ENCODE data around the gene FBXO30.

DNA sequence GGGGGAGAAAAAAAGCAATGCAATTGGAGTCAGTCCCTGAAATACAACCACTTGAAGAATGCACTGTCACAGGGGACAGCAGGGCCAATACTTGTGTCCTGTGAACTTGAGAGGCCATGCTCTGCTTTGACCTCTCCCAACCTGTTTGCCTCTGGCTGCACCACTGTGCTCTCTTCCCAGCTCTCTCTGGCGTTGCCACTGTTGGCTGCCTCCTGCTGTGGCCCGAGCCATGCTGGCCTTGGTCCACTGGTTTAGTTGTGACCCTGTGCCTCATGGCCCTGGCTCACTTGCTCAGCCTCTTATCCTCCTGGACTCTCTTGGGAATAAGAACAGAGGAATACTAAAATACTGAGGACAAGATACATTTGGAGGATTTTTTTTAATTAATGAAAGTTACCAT, 14.5 kb upstream of the FBXO30 start:
- TF ChIP-seq, protein P1, sequence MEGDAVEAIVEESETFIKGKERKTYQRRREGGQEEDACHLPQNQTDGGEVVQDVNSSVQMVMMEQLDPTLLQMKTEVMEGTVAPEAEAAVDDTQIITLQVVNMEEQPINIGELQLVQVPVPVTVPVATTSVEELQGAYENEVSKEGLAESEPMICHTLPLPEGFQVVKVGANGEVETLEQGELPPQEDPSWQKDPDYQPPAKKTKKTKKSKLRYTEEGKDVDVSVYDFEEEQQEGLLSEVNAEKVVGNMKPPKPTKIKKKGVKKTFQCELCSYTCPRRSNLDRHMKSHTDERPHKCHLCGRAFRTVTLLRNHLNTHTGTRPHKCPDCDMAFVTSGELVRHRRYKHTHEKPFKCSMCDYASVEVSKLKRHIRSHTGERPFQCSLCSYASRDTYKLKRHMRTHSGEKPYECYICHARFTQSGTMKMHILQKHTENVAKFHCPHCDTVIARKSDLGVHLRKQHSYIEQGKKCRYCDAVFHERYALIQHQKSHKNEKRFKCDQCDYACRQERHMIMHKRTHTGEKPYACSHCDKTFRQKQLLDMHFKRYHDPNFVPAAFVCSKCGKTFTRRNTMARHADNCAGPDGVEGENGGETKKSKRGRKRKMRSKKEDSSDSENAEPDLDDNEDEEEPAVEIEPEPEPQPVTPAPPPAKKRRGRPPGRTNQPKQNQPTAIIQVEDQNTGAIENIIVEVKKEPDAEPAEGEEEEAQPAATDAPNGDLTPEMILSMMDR (conservative IDR thresholded peaks at IDR 0.05; ENCODE audit: low read length) = no peak
- TF ChIP-seq EZH2phosphoT487 (IDR thresholded peaks at IDR 0.05; ENCODE audit: borderline replicate concordance, low read depth, low read length) = no peak

Measured in OCI-LY7 (cell line).